ENCODE results near the gene PPP2R2C. TPM values are rescaled to one million over a fixed set of nuclear protein-coding genes. Genes with fewer than 3 reads are reported as not detected.

Gene PPP2R2C
- polyA plus RNA-seq, 1 donor from 2014 or later: 34.4 TPM

GRCh38 chr4:6350646-6351045, 121.8 kb downstream of the PPP2R2C start:
- peak overlapping the region; percentile 46 for H3K27ac ChIP-seq (ENCODE audit: low read length)
- no peaks in the 10 kb centered on the region for H3K79me2 ChIP-seq (replicated peaks; ENCODE audit: insufficient read depth, low read length)
- no peaks in the 10 kb centered on the region for H3F3A ChIP-seq (ENCODE audit: insufficient read depth, low read length, poor library complexity, severe bottlenecking)
- H3K9ac ChIP-seq (ENCODE audit: low read length): peak overlapping the region; percentile 30
- H2AFZ ChIP-seq (ENCODE audit: low read depth, low read length): no peak overlapping the region
- H3K4me3 ChIP-seq (ENCODE audit: low read length): peak overlapping the region; percentile 11
- TF ChIP-seq REST (IDR thresholded peaks at IDR 0.05; ENCODE audit: borderline replicate concordance) (no peak), SMC3 (conservative IDR thresholded peaks at IDR 0.05; ENCODE audit: poor library complexity) (no peak)
- H3K36me3 ChIP-seq (ENCODE audit: insufficient read depth, low read length): no peaks in the 10 kb centered on the region
- H3K4me2 ChIP-seq (ENCODE audit: low read length): peak overlapping the region; percentile 4
- H4K20me1 ChIP-seq (ENCODE audit: insufficient read depth): no peaks in the 10 kb centered on the region
- no peaks in the 10 kb centered on the region for H3K9me2 ChIP-seq (ENCODE audit: insufficient read depth, low read length)
- no peaks in the 10 kb centered on the region for H3K27me3 ChIP-seq (ENCODE audit: insufficient read depth, low read depth, low read length)
- H3K9me3 ChIP-seq (ENCODE audit: low read length): peaks cover 5% of the 10 kb centered on the region

GRCh38 chr4:6349896-6350603, 122.4 kb downstream of the PPP2R2C start:
- Histone ChIP-seq H3K4me3 (ENCODE audit: low read length) (peak overlapping the region; percentile 11), H2AFZ (ENCODE audit: low read depth, low read length) (no peak overlapping the region), H4K20me1 (ENCODE audit: insufficient read depth) (no peaks in the 10 kb centered on the region), H3K9me3 (ENCODE audit: low read length) (peaks cover 11% of the 10 kb centered on the region), H3K27ac (ENCODE audit: low read length) (peak overlapping the region; percentile 46), H3K27me3 (ENCODE audit: insufficient read depth, low read depth, low read length) (no peaks in the 10 kb centered on the region), H3F3A (ENCODE audit: insufficient read depth, low read length, poor library complexity, severe bottlenecking) (no peaks in the 10 kb centered on the region), H3K36me3 (ENCODE audit: insufficient read depth, low read length) (no peaks in the 10 kb centered on the region), H3K4me2 (ENCODE audit: low read length) (peak overlapping the region; percentile 4), H3K79me2 (replicated peaks; ENCODE audit: insufficient read depth, low read length) (no peaks in the 10 kb centered on the region), H3K9me2 (ENCODE audit: insufficient read depth, low read length) (no peaks in the 10 kb centered on the region), H3K9ac (ENCODE audit: low read length) (peak overlapping the region; percentile 30)
- TF ChIP-seq CTCF (IDR thresholded peaks at IDR 0.05; ENCODE audit: poor library complexity, severe bottlenecking): no peak
- TF ChIP-seq REST (IDR thresholded peaks at IDR 0.05; ENCODE audit: borderline replicate concordance): peak; percentile 79
